Endometrium (tissue), 2 donors: ENCODE measurements around the gene LIN7A.

Experiments used
- FAIRE-seq: peaks from 2 replicates; lab custom pipeline; 2012; peaks lifted over from hg19 to GRCh38; lab: Jason Lieb, UNC
- donor health status: control.
- donor health status: control.

Gene LIN7A

GRCh38 chr12:80749456-80749855 lies 188.3 kb downstream of the LIN7A start:
- no peak for FAIRE-seq

- FAIRE-seq = no peak
These were observed 189.9 kb downstream of the LIN7A start for GRCh38 chr12:80747800-80748199.

GRCh38 chr12:80745851-80746505 lies 191.8 kb downstream of the LIN7A start:
- no peak for FAIRE-seq
